Measurements from ENCODE around the gene CCDC183.
"Not testable (repeated sequence)": the region's sequence is repeated elsewhere in the genome, so short reads cannot be mapped to it uniquely, and the experiment has no call there.

Gene CCDC183

DNA sequence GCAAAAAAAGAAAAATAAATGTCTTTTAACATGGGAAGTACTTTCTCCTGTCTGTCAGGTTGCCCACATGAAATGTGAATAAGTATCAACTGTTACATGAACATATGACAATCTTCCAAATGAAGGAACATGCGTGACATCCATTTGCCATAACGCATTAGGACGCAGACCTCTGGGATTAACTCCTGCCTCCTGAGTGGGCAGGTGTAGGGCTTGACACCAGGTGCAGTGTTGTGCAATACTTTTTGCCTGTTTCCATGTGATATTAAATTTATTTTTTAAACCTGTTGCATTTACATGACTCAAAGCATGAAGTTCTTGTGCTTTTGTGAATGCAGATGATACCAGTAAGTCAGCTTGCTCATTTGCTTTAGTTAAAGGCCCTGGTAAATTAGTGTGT lies 13.7 kb upstream of the CCDC183 start:
- Histone ChIP-seq H3K27me3 (ENCODE audit: control insufficient read depth, low read length) (peaks cover 31% of the 10 kb centered on the region), H4K20me1 (ENCODE audit: control insufficient read depth, insufficient read depth, low read depth, low read length) (no peaks in the 10 kb centered on the region)

DNA sequence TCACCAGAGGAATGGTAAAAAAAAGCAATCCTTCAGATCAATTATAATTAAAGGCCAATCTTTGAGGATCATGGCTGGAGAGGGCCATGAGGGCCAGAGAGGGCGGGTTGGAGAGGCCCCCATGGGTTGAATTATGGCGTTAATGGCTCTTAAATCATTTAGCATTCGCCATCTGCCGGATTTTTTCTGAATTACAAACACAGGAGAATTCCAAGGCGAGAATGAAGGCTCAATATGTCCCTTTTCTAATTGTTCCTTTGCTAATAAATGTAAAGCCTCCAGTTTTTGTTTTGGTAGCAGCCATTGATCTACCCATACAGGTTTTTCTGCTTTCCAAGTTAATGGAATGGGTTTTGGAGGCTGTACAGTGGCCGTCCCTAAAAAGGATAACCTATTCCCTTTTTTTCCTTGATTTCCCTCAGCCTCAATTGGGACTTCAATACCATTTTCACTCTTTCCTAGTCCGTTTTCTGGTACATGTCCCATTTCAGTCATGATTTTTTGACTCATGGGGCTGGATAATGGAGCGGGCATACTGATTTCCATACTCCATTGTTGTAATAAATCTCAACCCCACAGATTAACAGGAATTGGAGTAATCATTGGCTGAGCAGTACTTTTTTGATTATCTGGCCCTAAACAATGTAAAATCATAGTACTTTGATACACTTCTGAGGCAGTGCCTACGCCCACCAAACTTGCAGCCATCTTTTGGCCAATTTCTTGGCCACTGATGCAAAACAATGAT lies 11.7 kb upstream of the CCDC183 start:
- no peaks in the 10 kb centered on the region for H3F3A ChIP-seq (ENCODE audit: control insufficient read depth, insufficient read depth)
- no peak overlapping the region for H3K4me3 ChIP-seq (ENCODE audit: low read length)
- peaks cover 6% of the 10 kb centered on the region for H3K4me1 ChIP-seq (ENCODE audit: control insufficient read depth, low read length)
- H3K9me2 ChIP-seq (replicated peaks; ENCODE audit: control insufficient read depth, low read length) = no peaks in the 10 kb centered on the region
- no peaks in the 10 kb centered on the region for H3K79me2 ChIP-seq (ENCODE audit: control insufficient read depth, low read length)
- no peaks in the 10 kb centered on the region for H3K36me3 ChIP-seq (ENCODE audit: control insufficient read depth, low read length)
- no peak for TF ChIP-seq EZH2phosphoT487 (IDR thresholded peaks at IDR 0.05; ENCODE audit: borderline replicate concordance, low read length)
- TF ChIP-seq, protein P1, sequence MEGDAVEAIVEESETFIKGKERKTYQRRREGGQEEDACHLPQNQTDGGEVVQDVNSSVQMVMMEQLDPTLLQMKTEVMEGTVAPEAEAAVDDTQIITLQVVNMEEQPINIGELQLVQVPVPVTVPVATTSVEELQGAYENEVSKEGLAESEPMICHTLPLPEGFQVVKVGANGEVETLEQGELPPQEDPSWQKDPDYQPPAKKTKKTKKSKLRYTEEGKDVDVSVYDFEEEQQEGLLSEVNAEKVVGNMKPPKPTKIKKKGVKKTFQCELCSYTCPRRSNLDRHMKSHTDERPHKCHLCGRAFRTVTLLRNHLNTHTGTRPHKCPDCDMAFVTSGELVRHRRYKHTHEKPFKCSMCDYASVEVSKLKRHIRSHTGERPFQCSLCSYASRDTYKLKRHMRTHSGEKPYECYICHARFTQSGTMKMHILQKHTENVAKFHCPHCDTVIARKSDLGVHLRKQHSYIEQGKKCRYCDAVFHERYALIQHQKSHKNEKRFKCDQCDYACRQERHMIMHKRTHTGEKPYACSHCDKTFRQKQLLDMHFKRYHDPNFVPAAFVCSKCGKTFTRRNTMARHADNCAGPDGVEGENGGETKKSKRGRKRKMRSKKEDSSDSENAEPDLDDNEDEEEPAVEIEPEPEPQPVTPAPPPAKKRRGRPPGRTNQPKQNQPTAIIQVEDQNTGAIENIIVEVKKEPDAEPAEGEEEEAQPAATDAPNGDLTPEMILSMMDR (IDR thresholded peaks at IDR 0.05; ENCODE audit: low read depth, low read length, poor library complexity, severe bottlenecking) = peak; percentile 57
- no peak overlapping the region for H3K27ac ChIP-seq (ENCODE audit: low read depth, low read length)
- H3K27me3 ChIP-seq (ENCODE audit: control insufficient read depth, low read length) = peaks cover 23% of the 10 kb centered on the region
- H3K4me2 ChIP-seq (ENCODE audit: low read length) = no peak overlapping the region
- H4K20me1 ChIP-seq (ENCODE audit: control insufficient read depth, insufficient read depth, low read depth, low read length) = no peaks in the 10 kb centered on the region
- H3K9me3 ChIP-seq (ENCODE audit: control insufficient read depth, insufficient read depth, low read length) = no peaks in the 10 kb centered on the region

More for the DNA sequence above, 13.7 kb upstream of the CCDC183 start:
- no peaks in the 10 kb centered on the region for H3F3A ChIP-seq (ENCODE audit: control insufficient read depth, insufficient read depth)
- 0 out of 2 replicates have a peak, but pooled peaks cover 3% of the 10 kb centered on the region for H3K4me1 ChIP-seq (ENCODE audit: control insufficient read depth, low read length)
- no peaks in the 10 kb centered on the region for H3K9me2 ChIP-seq (replicated peaks; ENCODE audit: control insufficient read depth, low read length)
- no peak overlapping the region for H3K27ac ChIP-seq (ENCODE audit: low read depth, low read length)
- H3K79me2 ChIP-seq (ENCODE audit: control insufficient read depth, low read length) = no peaks in the 10 kb centered on the region
- H3K4me3 ChIP-seq (ENCODE audit: low read length) = no peak overlapping the region
- H3K4me2 ChIP-seq (ENCODE audit: low read length) = no peak overlapping the region
- no peaks in the 10 kb centered on the region for H3K9me3 ChIP-seq (ENCODE audit: control insufficient read depth, insufficient read depth, low read length)
- TF ChIP-seq EZH2phosphoT487 (IDR thresholded peaks at IDR 0.05; ENCODE audit: borderline replicate concordance, low read length) = no peak
- TF ChIP-seq, protein P1 (IDR thresholded peaks at IDR 0.05; ENCODE audit: low read depth, low read length, poor library complexity, severe bottlenecking) = no peak
- H3K36me3 ChIP-seq (ENCODE audit: control insufficient read depth, low read length) = no peaks in the 10 kb centered on the region

DNA sequence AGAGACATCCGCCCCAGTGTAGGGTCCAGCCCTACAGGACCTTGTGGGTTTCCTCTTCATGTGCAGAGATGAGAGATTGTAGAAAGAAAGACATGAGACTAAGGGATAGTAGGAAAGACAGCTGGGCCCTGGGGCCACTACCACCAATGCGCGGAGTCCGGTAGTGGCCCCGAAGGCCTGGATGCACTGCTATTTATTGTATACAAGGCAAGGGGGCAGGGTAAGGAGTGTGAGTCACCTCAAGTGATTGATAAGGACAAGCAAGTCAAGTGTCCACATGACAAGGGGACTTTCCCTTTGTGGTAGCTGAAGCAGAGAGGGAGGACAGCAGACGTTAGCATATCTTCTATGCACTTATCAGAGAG lies 11.2 kb upstream of the CCDC183 start:
- no peak overlapping the region for H3K4me2 ChIP-seq (ENCODE audit: low read length)
- peaks cover 6% of the 10 kb centered on the region for H3K4me1 ChIP-seq (ENCODE audit: control insufficient read depth, low read length)
- no peak overlapping the region for H3K4me3 ChIP-seq (ENCODE audit: low read length)
- H3K9me2 ChIP-seq (replicated peaks; ENCODE audit: control insufficient read depth, low read length) = no peaks in the 10 kb centered on the region
- no peak overlapping the region for H3K27ac ChIP-seq (ENCODE audit: low read depth, low read length)
- no peaks in the 10 kb centered on the region for H3F3A ChIP-seq (ENCODE audit: control insufficient read depth, insufficient read depth)
- no peaks in the 10 kb centered on the region for H4K20me1 ChIP-seq (ENCODE audit: control insufficient read depth, insufficient read depth, low read depth, low read length)
- no peaks in the 10 kb centered on the region for H3K9me3 ChIP-seq (ENCODE audit: control insufficient read depth, insufficient read depth, low read length)
- H3K27me3 ChIP-seq (ENCODE audit: control insufficient read depth, low read length) = peaks cover 21% of the 10 kb centered on the region
- TF ChIP-seq, protein P1 (IDR thresholded peaks at IDR 0.05; ENCODE audit: low read depth, low read length, poor library complexity, severe bottlenecking) = no peak
- TF ChIP-seq EZH2phosphoT487 (IDR thresholded peaks at IDR 0.05; ENCODE audit: borderline replicate concordance, low read length) = no peak
- no peaks in the 10 kb centered on the region for H3K36me3 ChIP-seq (ENCODE audit: control insufficient read depth, low read length)
- H3K79me2 ChIP-seq (ENCODE audit: control insufficient read depth, low read length) = no peaks in the 10 kb centered on the region

DNA sequence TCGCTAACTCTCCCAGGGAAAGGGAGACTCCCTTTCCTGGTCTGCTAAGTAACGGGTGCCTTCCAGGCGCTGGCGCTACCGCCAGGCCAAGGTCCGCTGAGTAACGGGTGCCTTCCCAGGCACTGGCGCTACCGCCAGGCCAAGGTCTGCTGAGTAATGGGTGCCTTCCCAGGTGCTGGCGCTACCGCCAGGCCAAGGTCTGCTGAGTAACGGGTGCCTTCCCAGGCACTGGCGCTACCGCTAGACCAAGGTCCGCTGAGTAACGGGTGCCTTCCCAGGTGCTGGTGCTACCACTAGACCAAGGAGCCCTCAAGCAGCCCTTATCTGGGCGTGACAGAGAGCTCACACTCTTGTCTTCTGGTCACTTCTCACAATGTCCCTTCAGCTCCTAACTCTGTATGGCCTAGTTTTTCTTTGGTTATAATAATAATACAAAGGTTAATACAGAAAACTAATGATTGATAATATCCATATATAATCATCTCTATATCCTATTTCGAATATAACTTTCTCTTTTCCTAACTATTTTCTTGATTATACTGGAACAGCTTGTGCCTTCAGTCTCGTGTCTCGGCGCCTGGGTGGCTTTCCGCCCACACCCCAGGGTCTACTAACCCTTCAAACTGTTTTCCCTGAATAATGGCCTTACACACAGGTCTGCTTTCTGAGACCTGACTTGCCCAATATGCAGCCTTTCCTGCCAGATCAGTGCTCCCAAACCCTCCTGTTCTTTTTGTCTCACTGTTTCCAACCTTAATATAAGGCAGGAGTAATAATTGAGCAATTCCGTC lies 10.4 kb upstream of the CCDC183 start:
- not testable (repeated sequence) for H3K27ac ChIP-seq (ENCODE audit: low read depth, low read length); H3K4me2 ChIP-seq (ENCODE audit: low read length); H3K4me3 ChIP-seq (ENCODE audit: low read length); H3K9me3 ChIP-seq (ENCODE audit: control insufficient read depth, insufficient read depth, low read length); H4K20me1 ChIP-seq (ENCODE audit: control insufficient read depth, insufficient read depth, low read depth, low read length); H3K9me2 ChIP-seq (replicated peaks; ENCODE audit: control insufficient read depth, low read length); H3F3A ChIP-seq (ENCODE audit: control insufficient read depth, insufficient read depth); H3K79me2 ChIP-seq (ENCODE audit: control insufficient read depth, low read length); H3K36me3 ChIP-seq (ENCODE audit: control insufficient read depth, low read length)
- peaks cover 11% of the 10 kb centered on the region for H3K4me1 ChIP-seq (ENCODE audit: control insufficient read depth, low read length)
- H3K27me3 ChIP-seq (ENCODE audit: control insufficient read depth, low read length) = peaks cover 19% of the 10 kb centered on the region

Measured in DOHH2 (cell line).